ENCODE measurements around the gene WDR1. TPM values are rescaled to one million over a fixed set of nuclear protein-coding genes. Genes with fewer than 3 reads are reported as not detected.
A peak's percentile ranks its signal among the peaks of the same experiment; 100 is the strongest.

WDR1 gene
- total and polyA plus RNA-seq, 3 experiments from 2014 or later, result 377 to 409 (median 409) TPM

DNA sequence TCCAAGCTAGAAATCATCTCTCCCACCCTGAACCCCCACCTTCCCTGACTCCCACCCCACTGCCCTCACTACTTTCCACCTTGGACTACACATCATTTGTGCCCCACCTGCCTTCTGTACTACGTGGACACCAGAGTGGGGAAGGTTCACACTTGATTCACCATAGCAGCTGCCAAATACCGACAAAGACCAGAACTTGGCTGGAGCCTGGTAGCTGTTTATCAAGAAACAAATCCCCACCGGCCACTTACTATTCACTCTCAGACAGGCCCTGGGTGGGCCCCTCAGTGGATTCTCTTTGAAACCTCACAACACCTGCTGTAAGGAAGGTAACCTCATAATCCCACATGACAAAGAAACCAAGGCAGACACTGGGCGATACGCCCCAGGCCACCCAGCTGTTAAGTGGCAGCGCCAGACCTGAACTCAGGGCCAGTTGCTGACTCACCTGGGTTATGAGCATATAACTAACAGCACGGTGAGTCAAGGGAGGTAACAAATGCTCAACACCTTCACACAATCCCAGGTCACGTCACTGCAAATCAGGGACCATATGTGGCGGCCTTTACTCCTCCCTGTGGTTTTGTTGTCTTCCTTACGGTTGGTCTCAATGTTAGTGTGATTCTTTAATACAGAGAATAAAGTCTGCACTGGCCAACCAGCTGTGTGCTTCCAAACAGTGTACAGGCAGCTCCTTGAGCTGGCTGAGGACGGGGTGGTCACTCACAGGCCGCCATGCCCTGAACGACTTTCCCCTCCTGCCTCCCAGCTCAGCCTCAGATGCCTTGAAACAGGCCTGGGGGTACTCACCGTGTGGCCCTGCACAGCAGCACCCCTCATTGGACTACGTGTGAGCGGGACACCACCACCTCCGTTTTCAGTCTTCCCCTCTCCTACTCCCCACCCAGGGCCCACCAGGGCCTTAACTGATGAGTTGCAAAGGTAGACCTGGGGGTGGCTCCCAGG, 7.5 kb downstream of the WDR1 start:
- Mint-ChIP-seq H3K27ac (peak overlapping the region; percentile 88 to 99 (median 96)), H3K4me3 (peak overlapping the region; percentile 60 to 88 (median 67)), H3K27me3 (no peaks in the 10 kb centered on the region), H3K36me3 (peaks cover 10 to 92% (median 22%) of the 10 kb centered on the region in 3 donors), H3K4me1 (peaks cover 98 to 100% (median 100%) of the 10 kb centered on the region in 3 donors), H3K9me3 (no peaks in the 10 kb centered on the region)
- Histone ChIP-seq H3K4me1 (ENCODE audit: insufficient read depth, low read length) (peaks cover 100% of the 10 kb centered on the region), H3K27ac (ENCODE audit: low read depth, low read length) (peak overlapping the region; percentile 27), H3K27me3 (ENCODE audit: insufficient read depth, low read length, poor library complexity, severe bottlenecking) (no peaks in the 10 kb centered on the region), H3K4me3 (ENCODE audit: low read length) (peak overlapping the region; percentile 11), H3K9me3 (ENCODE audit: low read length) (no peaks in the 10 kb centered on the region), H3K36me3 (ENCODE audit: insufficient read depth, low read length) (peaks cover 55% of the 10 kb centered on the region)
- DNase-seq, result peak in 4 of 5 donors; percentile 36 to 71 (median 42)
- ChIA-PET POLR2A (interaction anchor here (0.9 to 2.0 kb wide), 2 partner anchors 8 to 13 kb away, joined by 3 to 10 read pairs; partner anchors contain the start of gene WDR1), CTCF (interaction anchor here (1.3 to 3.4 kb wide), 5 partner anchors 8 to 352 kb away, joined by 3 to 14 read pairs (median 6); no protein-coding TSS in a partner anchor)

DNA sequence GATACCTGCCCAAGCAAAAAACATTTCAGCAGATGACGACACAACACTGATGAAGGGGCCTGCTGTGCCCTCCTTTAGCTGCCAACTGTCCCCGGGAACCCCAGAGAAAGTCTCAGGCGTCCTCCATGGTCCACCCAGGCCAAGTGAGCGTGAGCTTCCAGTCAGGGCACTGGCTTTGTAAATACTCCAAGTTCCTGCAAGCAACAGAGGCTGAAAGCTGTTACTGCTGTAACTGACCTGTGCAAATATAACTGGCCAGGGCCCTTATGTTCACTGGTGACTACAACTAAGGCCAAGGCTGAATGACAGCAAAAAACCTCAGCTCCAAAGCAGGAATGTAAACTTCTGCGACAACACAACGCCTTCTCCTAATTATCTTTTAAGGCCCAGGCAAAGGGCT, 8.2 kb downstream of the WDR1 start:
- no peaks in the 10 kb centered on the region for H3K27me3 ChIP-seq (ENCODE audit: insufficient read depth, low read length, poor library complexity, severe bottlenecking)
- Mint-ChIP-seq H3K36me3 (peaks cover 3 to 89% (median 15%) of the 10 kb centered on the region in 3 donors), H3K9me3 (no peaks in the 10 kb centered on the region), H3K27me3 (no peaks in the 10 kb centered on the region), H3K4me1 (peaks cover 95 to 100% (median 98%) of the 10 kb centered on the region in 3 donors), H3K27ac (peak overlapping the region; percentile 88 to 99 (median 96)), H3K4me3 (peak overlapping the region in 5 of 7 donors; percentile 33 to 74 (median 68))
- no peak overlapping the region for H3K27ac ChIP-seq (ENCODE audit: low read depth, low read length)
- CTCF ChIA-PET, result interaction anchor here (1.3 to 3.4 kb wide), 4 partner anchors 9 to 353 kb away, joined by 3 to 14 read pairs (median 6); no protein-coding TSS in a partner anchor
- POLR2A ChIA-PET, result interaction anchor here (0.9 to 2.0 kb wide), 2 partner anchors 8 to 12 kb away, joined by 3 to 10 read pairs; partner anchors contain the start of gene WDR1
- DNase-seq, result no peak
- peaks cover 100% of the 10 kb centered on the region for H3K4me1 ChIP-seq (ENCODE audit: insufficient read depth, low read length)
- peaks cover 51% of the 10 kb centered on the region for H3K36me3 ChIP-seq (ENCODE audit: insufficient read depth, low read length)
- H3K4me3 ChIP-seq (ENCODE audit: low read length), result no peak overlapping the region
- no peaks in the 10 kb centered on the region for H3K9me3 ChIP-seq (ENCODE audit: low read length)

DNA sequence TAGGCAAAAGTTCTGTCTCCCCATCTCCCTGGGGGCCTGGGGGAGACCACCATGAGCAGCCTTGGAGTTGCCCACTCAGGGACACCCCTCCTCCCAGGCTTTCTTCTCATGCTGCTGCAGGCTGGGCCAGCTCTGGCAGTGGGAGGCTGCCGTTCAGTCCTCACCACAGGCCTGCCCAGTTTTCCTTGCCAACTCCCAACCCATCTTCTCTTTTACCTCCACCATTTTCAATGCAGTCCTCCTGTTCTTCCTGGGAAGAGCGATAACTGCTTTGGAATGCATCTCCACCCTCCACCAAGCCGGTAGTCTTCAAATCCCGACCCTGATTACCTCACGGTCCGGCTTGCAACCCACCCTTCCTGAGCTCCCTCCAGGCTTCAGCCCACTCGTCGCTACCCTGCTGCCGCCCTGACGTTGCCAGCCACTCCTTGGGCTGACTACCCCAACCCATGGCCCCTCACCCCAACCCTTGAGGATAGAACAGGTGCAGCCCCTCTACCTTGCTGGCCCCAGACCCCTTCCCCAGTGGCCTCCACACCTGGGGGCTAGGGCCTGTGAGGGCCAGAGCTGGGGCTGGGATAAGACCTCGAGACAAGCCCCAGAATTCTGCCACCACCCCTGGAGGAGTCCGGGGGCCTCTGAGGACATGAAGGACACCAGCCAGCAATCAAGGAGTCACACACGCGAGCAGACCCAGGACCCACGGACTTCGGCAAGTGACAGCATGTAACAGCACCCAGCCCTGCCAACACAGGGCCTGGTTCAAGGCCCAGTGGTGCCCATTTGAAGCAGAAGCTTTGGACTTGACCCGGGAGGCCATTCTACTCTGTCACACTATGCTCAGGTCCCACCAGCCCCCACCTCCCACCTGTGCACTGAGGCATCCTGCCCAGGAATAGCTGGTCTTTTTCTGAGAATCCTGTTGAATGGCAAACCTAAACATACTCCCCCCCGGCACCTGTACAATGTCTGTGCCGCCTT, 9.2 kb downstream of the WDR1 start:
- Histone ChIP-seq H3K27ac (ENCODE audit: low read depth, low read length) (peak overlapping the region; percentile 14), H3K36me3 (ENCODE audit: insufficient read depth, low read length) (peaks cover 51% of the 10 kb centered on the region), H3K27me3 (ENCODE audit: insufficient read depth, low read length, poor library complexity, severe bottlenecking) (no peaks in the 10 kb centered on the region), H3K9me3 (ENCODE audit: low read length) (no peaks in the 10 kb centered on the region), H3K4me3 (ENCODE audit: low read length) (peak overlapping the region; percentile 38), H3K4me1 (ENCODE audit: insufficient read depth, low read length) (peaks cover 100% of the 10 kb centered on the region)
- H3K27me3 Mint-ChIP-seq, result no peaks in the 10 kb centered on the region
- CTCF ChIA-PET, result interaction anchor here (1.2 to 3.4 kb wide), 5 partner anchors 9 to 354 kb away, joined by 3 to 14 read pairs (median 6); no protein-coding TSS in a partner anchor
- H3K4me1 Mint-ChIP-seq, result peaks cover 95 to 100% (median 98%) of the 10 kb centered on the region in 3 donors
- POLR2A ChIA-PET, result interaction anchor here (0.8 to 0.9 kb wide), 2 partner anchors 9 to 10 kb away, joined by 3 read pairs; partner anchors contain the start of gene WDR1
- peaks cover 0 to 87% (median 17%) of the 10 kb centered on the region in 3 donors for H3K36me3 Mint-ChIP-seq
- H3K27ac Mint-ChIP-seq, result peak overlapping the region; percentile 88 to 99 (median 96)
- no peak for DNase-seq
- H3K9me3 Mint-ChIP-seq, result no peaks in the 10 kb centered on the region
- peak overlapping the region; percentile 51 to 76 (median 67) for H3K4me3 Mint-ChIP-seq

DNA sequence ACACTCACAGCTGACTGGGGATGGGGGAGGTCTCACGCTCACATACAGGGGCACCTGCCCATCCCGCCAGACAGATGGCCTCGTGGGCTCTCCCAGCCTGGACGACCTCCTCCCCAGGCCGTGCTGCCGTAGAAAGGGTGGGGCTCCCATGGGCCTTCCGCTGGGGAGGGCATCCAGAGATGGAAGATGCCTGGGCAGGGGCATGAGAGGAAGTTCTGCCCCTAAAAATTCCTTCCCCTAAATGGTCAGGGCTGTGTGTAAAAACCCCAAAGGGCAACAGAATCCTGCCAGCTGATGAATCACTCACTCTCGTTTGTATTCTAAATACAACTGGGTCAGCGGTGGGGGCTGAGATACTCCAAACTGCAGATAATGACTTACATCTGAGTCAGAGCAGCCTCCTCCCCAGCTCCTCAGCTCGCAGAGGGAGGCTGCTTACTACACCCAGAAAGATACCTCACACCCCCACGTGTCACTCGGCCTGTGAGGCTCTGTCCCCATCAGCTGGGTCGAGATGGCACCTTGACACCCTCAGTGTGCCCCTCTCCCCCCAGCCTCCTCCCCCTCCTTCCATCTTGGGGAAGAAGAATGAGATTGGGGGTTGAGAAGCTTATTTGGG, 10.1 kb downstream of the WDR1 start:
- no peaks in the 10 kb centered on the region for H3K9me3 Mint-ChIP-seq
- Histone ChIP-seq H3K4me3 (ENCODE audit: low read length) (peak overlapping the region; percentile 38), H3K4me1 (ENCODE audit: insufficient read depth, low read length) (peaks cover 100% of the 10 kb centered on the region), H3K36me3 (ENCODE audit: insufficient read depth, low read length) (peaks cover 52% of the 10 kb centered on the region), H3K9me3 (ENCODE audit: low read length) (no peaks in the 10 kb centered on the region), H3K27ac (ENCODE audit: low read depth, low read length) (peak overlapping the region; percentile 45), H3K27me3 (ENCODE audit: insufficient read depth, low read length, poor library complexity, severe bottlenecking) (no peaks in the 10 kb centered on the region)
- peak overlapping the region; percentile 88 to 99 (median 94) for H3K27ac Mint-ChIP-seq
- peak in 4 of 5 donors; percentile 50 to 84 (median 63) for DNase-seq
- H3K4me3 Mint-ChIP-seq, result peak overlapping the region; percentile 16 to 76 (median 67)
- peaks cover 95 to 100% (median 98%) of the 10 kb centered on the region in 3 donors for H3K4me1 Mint-ChIP-seq
- CTCF ChIA-PET, result interaction anchor here (1.2 to 3.4 kb wide), 4 partner anchors 10 to 355 kb away, joined by 3 to 14 read pairs (median 6); partner anchors contain the start of gene WDR1
- peaks cover 0 to 87% (median 17%) of the 10 kb centered on the region in 3 donors for H3K36me3 Mint-ChIP-seq
- no peaks in the 10 kb centered on the region for H3K27me3 Mint-ChIP-seq
- POLR2A ChIA-PET, result interaction anchor here (0.8 to 1.0 kb wide), 2 partner anchors 11 kb away, joined by 3 to 4 read pairs; partner anchors contain the start of gene WDR1

DNA sequence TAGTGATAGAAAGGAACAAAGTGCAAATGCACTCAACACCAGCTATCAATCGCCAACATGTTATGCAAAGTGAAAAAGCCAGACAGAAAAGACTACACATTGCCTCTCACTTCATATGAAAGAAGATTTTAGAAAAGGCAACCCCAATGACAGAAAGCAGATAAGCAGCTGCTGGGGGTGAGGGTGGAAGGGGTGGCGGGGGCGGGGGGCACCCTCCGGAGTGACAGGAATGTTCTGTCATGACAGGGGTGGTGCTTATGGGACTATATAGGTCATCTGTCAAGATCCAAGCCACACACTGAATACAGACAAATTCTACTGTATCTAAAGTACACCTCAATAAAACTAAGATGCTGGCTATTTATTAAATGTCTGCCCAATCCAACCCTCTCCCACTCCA, 10.7 kb downstream of the WDR1 start:
- DNase-seq, result no peak
- Histone ChIP-seq H3K27me3 (ENCODE audit: insufficient read depth, low read length, poor library complexity, severe bottlenecking) (no peaks in the 10 kb centered on the region), H3K27ac (ENCODE audit: low read depth, low read length) (peak overlapping the region; percentile 45), H3K36me3 (ENCODE audit: insufficient read depth, low read length) (peaks cover 53% of the 10 kb centered on the region), H3K4me3 (ENCODE audit: low read length) (peak overlapping the region; percentile 38), H3K4me1 (ENCODE audit: insufficient read depth, low read length) (peaks cover 100% of the 10 kb centered on the region), H3K9me3 (ENCODE audit: low read length) (no peaks in the 10 kb centered on the region)
- ChIA-PET CTCF (interaction anchor here (1.6 kb wide), 1 partner anchor 11 kb away, joined by 5 read pairs; the partner anchor contains the start of gene WDR1), POLR2A (interaction anchor here (1.0 kb wide), 1 partner anchor 10 kb away, joined by 4 read pairs; no protein-coding TSS in a partner anchor)
- Mint-ChIP-seq H3K27me3 (no peaks in the 10 kb centered on the region), H3K4me3 (peak overlapping the region; percentile 51 to 76 (median 67)), H3K4me1 (peaks cover 95 to 100% (median 98%) of the 10 kb centered on the region in 3 donors), H3K9me3 (no peaks in the 10 kb centered on the region), H3K36me3 (peaks cover 0 to 85% (median 13%) of the 10 kb centered on the region in 3 donors), H3K27ac (peak overlapping the region; percentile 90 to 99 (median 94))

DNA sequence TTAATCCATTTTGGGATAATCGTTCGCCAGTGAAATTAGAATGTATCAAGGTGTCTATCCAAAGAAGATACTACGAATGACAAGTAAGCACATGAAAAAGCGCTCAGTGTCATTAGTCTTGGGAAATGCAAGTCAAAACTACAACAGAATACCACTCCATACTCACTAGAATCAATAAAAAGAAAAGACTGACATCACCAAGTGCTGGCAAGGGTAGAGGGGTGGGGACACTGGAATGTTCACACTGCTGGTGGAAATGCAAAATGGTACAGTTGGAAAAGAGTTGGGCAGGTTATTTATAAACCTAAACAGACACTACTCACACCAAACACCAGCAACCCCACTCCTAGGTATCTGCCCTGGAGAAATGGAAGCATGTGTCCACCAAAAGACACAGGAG, 11.2 kb downstream of the WDR1 start:
- peak overlapping the region; percentile 51 to 71 (median 63) for H3K4me3 Mint-ChIP-seq
- Histone ChIP-seq H3K4me1 (ENCODE audit: insufficient read depth, low read length) (peaks cover 100% of the 10 kb centered on the region), H3K9me3 (ENCODE audit: low read length) (no peaks in the 10 kb centered on the region), H3K27ac (ENCODE audit: low read depth, low read length) (no peak overlapping the region), H3K27me3 (ENCODE audit: insufficient read depth, low read length, poor library complexity, severe bottlenecking) (no peaks in the 10 kb centered on the region), H3K4me3 (ENCODE audit: low read length) (no peak overlapping the region), H3K36me3 (ENCODE audit: insufficient read depth, low read length) (peaks cover 48% of the 10 kb centered on the region)
- peaks cover 0 to 85% (median 11%) of the 10 kb centered on the region in 3 donors for H3K36me3 Mint-ChIP-seq
- no peaks in the 10 kb centered on the region for H3K27me3 Mint-ChIP-seq
- H3K4me1 Mint-ChIP-seq, result peaks cover 95 to 100% (median 98%) of the 10 kb centered on the region in 3 donors
- ChIA-PET POLR2A (interaction anchor here (1.0 kb wide), 1 partner anchor 9 kb away, joined by 4 read pairs; no protein-coding TSS in a partner anchor), CTCF (interaction anchor here (1.6 kb wide), 1 partner anchor 11 kb away, joined by 5 read pairs; the partner anchor contains the start of gene WDR1)
- no peaks in the 10 kb centered on the region for H3K9me3 Mint-ChIP-seq
- DNase-seq, result no peak
- H3K27ac Mint-ChIP-seq, result peak overlapping the region; percentile 88 to 99 (median 94)
